Spleen (tissue), 7 donors: ENCODE data around the gene RAB27A.

ENCODE experiments used
- POLR2A ChIP-seq, 3 donors: fragments of 450-650 bp; IDR thresholded peaks; one replicate each; pipeline ENCODE4 v1.5.1; 2017; ENCODE audit warnings: antibody characterized with exemption in 3 of 3, mild to moderate bottlenecking in 1 of 3
- TF ChIP-seq, protein P1 (sequence below), 11 experiments: fragments of 200-600 bp in 7 of 11; fragments of 450-650 bp in 4 of 11; sonication (generic) in 4 of 11; IDR thresholded peaks in 8 of 11; conservative IDR thresholded peaks in 3 of 11; 1 replicate in 7 of 11; 2 replicates in 4 of 11; pipeline versions ENCODE4 v1.4.0 to v1.8.0; 2016 to 2021; ENCODE audit warnings: antibody characterized with exemption in 11 of 11, inconsistent platforms in 4 of 11, mild to moderate bottlenecking in 1 of 11
- donor health status: DM: no; HTN: no; CAD: no; lungs with moderate emphysema.
- donor health status: DM: no; HTN: no; CAD: no.
- donor health status: DM: no; HTN: no; CAD: no.

DNA sequence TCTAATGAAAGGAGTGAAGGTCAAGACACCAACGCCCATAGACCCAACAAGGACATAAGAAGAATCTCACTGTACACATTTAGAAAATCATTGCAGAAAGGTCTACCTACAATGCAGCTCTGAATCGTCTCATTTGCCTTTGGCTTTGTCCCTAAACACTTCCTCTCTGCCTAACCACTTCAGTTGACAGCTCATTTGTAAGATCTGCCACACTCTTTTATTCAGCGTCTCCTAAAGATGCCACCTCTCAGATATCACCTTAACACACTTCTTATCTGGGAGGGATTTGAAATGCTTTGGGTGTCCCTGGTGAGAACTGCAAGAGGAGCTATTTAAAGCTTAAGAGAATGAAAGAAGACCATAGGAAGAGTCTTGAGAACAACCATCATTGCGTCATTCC is 38.7 kb downstream of the RAB27A start:
- TF ChIP-seq, protein P1, sequence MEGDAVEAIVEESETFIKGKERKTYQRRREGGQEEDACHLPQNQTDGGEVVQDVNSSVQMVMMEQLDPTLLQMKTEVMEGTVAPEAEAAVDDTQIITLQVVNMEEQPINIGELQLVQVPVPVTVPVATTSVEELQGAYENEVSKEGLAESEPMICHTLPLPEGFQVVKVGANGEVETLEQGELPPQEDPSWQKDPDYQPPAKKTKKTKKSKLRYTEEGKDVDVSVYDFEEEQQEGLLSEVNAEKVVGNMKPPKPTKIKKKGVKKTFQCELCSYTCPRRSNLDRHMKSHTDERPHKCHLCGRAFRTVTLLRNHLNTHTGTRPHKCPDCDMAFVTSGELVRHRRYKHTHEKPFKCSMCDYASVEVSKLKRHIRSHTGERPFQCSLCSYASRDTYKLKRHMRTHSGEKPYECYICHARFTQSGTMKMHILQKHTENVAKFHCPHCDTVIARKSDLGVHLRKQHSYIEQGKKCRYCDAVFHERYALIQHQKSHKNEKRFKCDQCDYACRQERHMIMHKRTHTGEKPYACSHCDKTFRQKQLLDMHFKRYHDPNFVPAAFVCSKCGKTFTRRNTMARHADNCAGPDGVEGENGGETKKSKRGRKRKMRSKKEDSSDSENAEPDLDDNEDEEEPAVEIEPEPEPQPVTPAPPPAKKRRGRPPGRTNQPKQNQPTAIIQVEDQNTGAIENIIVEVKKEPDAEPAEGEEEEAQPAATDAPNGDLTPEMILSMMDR (IDR thresholded peaks at IDR 0.05 in 8 of 11, conservative IDR thresholded peaks at IDR 0.05 in 3 of 11), result no peak
- no peak for TF ChIP-seq POLR2A (IDR thresholded peaks at IDR 0.05)
